GM18498 (cell line): ENCODE data around the gene DHX35.
A peak's percentile ranks its signal among the peaks of the same experiment; 100 is the strongest.

ENCODE experiments used
- ATAC-seq: cut with Tn5 transposase; IDR thresholded peaks from one replicate; pipeline ENCODE4 v1.9.1; 2021; ENCODE audit warnings: mild to moderate bottlenecking, moderate library complexity; ENCODE audit not compliant: unreplicated experiment

Gene DHX35, protein sequence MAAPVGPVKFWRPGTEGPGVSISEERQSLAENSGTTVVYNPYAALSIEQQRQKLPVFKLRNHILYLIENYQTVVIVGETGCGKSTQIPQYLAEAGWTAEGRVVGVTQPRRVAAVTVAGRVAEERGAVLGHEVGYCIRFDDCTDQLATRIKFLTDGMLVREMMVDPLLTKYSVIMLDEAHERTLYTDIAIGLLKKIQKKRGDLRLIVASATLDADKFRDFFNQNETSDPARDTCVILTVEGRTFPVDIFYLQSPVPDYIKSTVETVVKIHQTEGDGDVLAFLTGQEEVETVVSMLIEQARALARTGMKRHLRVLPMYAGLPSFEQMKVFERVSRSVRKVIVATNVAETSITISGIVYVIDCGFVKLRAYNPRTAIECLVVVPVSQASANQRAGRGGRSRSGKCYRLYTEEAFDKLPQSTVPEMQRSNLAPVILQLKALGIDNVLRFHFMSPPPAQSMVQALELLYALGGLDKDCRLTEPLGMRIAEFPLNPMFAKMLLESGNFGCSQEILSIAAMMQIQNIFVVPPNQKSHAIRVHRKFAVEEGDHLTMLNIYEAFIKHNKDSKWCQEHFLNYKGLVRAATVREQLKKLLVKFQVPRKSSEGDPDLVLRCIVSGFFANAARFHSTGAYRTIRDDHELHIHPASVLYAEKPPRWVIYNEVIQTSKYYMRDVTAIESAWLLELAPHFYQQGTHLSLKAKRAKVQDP

DNA sequence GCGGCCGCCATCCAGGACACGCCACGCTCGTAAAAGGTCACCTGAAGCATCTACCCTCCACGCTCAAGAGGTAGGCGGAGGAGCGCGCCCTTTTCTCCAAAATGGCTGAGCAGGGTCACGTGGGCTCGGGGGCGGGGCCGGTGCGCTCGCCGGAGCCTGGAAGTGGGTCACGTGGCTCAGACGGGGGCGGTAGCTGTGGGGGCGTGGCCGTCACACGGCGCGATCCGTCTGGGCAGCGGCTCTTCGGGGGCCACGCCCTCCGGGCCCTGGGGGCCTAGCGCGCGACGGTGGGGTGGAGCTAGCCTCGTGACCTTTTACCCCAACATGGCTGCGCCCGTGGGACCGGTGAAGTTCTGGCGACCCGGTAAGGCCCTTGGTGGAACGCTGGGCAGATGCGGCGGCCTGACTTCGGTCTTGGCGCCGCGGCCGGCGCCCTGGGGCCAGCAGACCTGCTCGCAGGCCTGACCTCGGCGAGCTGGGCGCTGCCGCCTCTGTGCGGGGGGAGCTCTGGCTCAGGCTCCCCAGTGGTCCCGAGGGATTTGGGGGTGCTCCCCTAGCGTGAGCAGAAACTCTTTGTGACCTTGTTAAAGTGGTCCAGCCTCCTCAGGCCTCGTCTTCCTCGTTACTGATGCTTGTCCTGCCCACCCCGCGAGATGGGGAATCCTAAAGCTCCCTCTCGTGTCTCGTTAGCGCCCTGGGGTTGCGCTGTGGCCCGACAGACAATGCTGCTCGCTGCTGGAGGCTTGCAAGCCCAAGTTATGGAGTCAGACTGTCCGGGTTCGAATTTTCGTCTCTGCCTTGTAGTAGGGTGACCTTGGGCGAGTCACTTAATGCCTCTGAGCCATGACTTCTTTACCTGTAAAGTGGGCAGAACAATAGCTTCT lies at the start of gene DHX35:
TSS of gene DHX35 (plus strand) at position 301 of the 884 bp plus-strand sequence. CDS start at position 325, 24 bp downstream.
- ATAC-seq = peak; percentile 97

DNA sequence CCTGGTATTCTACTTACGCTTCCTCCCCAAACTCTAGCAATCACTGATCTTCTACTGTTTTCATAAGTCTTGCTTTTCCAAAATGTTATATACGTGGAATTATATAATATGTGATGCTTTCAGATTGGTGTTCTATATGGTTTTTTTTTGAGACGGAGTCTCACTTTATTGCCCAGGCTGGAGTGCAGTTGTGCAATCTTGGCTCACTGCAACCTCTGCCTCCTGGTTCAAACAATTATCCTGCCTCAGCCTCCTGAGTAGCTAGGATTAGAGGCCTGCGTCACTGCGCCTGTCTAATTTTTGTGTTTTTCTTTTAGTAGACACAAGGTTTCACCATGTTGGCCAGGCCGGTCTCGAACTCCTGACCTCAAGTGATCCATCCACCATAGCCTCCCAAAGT lies 46.8 kb upstream of the DHX35 start:
- ATAC-seq = no peak

DNA sequence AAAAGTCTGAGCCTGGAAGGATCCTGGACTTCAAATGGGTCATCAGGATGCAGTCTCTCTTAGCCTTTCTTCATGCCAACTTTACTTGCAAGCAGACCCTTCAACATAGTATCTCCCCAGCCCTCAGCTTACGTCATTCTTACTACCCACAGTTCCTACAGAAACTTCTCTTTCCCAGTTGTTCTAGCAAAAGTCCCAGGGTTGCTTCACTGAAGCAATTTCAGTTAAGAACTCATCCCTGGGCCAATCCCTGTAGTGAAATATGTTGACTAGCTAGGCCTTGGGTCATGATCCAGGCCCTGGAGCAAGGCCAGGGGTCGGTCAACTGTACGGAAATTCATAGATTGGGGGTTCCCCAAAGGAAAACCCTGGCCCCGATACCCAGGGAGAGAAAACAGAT lies 44.5 kb upstream of the DHX35 start:
- ATAC-seq = no peak

DNA sequence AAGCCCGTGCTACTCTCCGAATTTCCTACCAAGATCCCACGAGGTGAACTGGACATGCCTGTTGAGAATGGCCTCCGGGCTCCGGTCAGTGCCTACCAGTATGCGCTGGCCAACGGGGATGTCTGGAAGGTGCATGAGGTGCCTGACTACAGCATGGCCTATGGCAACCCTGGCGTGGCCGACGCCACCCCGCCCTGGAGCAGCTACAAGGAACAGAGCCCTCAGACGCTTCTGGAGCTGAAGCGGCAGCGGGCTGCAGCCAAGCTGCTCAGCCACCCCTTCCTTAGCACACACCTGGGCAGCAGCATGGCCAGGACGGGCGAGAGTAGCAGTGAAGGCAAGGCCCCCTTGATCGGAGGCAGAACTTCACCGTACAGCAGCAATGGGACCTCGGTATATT lies 44.0 kb upstream of the DHX35 start:
- no peak for ATAC-seq

DNA sequence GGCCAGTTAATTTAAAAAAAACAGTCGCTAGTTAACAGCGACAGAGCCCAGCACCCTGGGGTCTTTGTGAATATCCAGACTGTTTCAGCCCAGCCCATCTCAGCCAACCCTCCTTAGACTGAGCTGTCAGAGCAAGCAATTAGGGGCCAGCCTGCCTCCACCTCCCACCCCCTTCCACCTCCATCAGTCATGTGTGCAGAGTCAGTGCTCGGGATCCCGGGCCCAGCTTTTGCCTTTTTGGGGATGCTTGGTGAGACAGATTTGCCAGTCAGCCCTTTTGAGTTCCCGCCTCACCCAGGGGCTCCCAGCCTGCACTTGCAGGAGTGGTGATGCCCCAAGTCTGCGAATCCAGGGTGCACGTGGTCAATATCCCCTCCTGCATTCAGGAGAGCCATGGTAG lies 42.5 kb upstream of the DHX35 start:
- ATAC-seq = no peak

DNA sequence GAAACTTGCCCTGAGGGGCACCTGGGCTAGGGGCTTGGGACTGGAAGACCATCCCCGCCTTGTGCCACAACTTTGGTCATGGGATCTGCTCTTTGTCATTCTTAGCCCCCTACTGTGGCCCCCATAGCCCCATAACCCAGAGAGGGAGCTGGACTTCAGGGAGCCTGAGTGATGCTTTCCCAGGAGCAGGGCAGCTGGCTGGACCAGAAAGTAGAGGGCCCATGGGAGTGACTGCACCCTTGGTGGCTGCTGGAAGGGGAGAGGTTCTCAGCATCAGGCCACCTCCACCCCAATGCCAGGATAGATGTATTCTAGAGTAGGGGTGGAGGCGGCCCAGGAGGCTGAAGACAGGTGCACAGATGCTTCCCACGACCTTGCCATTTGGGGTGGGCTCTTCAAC lies 41.7 kb upstream of the DHX35 start:
- no peak for ATAC-seq

DNA sequence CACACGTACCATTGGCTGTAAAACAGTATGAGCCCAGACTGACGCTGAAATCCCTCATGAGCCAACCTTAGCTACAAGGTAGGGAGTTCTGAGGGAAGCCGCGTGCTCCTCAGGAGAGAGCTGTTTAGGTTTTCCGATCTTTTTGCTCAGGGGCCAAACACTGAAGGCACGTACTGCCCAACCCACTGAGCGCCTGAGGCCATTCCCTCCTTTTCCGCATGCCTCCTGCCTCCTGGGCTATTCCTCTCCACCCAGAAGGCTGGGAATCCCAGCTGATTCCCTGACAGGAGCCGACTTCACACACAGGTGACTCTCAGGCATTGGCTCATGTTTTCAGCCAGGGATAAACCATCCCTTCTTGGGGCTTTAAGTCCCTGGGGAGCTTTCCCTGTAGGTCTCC lies 41.3 kb upstream of the DHX35 start:
- no peak for ATAC-seq

DNA sequence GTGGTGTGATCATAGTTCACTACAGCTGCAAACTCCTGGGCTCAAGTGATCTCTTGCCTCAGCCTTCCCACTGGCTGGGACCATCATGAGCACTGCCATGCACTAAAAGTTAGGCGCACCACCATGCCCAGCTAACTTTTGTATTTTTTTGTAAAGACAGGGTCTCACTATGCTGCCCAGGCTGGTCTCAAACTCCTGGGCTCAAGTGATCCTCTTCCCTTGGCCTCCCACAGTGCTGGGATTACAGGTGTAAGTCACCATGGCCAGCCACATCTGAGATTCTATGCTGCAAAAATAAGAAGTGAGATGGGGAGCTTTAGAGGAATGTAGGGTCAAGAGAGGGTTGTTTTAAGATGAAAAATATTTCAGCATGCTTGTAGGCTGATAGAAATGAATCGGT lies 37.4 kb upstream of the DHX35 start:
- ATAC-seq = no peak

DNA sequence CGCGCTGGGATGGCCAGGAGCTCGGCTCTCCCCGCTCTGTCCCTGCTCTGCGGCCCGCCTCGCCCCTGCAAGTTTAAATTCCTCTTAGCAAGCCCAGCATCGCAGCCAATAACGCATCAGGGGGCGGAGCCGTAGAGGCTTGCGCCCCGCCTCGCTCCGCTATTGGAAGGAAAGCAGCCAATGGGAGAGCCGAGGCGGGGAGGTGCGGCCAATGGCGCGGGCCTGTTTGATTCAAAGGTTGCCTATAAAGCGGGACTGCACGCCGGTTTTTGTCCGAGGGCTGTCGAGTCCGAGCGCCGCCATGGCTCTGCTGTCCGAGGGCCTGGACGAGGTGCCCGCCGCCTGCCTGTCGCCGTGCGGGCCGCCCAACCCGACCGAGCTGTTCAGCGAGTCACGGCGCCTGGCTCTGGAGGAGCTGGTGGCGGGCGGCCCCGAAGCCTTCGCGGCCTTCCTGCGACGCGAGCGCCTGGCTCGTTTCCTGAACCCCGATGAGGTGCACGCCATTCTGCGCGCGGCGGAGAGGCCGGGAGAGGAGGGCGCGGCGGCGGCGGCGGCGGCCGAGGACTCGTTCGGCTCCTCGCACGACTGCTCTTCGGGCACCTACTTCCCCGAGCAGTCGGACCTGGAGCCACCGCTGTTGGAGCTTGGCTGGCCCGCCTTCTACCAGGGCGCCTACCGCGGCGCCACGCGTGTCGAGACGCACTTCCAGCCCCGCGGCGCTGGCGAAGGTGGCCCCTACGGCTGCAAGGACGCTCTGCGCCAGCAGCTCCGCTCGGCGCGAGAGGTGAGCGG lies 35.8 kb upstream of the DHX35 start, which contains the start of gene FAM83D:
TSS of gene FAM83D (plus strand) at position 276 of the 792 bp plus-strand sequence. CDS start at position 302, 26 bp downstream.
- peak; percentile 95 for ATAC-seq

DNA sequence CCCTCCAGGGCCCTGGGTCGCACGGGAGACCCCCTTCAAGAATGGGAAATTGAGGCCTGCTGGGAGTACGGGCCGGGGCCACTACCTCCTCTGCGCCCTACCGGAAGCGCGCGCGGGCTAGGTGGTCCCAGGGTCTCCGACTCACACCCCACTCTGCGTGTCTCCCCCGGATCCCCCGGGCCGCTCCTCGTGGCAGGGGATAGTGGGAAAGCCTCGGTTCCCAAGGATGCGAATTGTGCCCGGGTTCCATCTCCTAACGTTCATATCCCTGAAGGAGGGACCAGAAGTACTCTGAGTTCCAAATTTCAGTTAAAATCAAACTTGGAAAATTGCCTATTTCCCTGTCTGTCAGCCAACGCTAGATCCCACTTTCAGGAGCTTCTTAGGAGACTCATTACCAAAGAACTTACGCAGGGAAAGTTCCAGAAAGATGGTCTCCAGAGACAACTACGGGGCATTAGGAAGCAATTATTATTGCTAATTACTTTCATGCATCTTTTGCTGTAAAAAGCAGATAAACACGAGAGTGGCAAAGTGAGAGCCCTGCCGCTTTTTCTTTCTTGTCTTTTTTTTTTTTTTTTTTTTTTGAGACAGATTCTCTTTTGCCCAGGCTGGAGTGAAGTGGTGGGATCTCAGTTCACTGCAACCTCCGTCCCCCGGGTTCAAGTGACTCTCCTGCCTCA lies 35.1 kb upstream of the DHX35 start:
- ATAC-seq = peak; percentile 2

DNA sequence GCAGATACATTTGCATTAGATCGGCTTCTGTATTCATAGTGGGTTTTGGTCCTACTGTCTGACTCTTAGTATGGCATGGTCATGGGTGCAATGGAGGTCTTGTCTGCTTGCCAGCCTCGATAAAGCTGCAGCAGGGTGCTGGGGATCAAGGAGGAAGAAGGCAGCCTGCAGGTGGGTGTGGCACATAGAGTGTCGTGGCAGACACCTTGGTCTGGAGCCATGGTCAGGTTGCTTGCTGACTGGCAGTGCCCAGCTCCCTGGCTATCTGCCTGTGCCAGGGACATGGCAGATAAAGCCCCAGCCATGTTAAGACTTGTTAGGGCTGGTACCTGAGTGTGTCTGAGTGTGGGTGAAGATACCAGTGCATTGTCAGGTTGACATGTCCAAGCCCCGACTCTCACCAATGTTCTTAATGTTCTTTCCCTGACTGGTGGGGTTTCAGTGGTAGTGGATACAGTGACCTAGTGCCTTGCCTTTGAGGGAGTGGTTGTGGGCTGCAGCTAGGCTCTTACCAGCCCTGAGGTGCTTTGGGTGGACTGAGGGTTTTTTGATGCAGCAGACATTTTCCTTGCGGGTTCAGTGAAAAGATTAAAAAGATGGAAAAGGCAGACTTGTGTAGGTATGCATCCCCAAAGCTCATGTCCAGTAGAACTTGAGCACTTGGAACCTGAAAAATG lies 34.1 kb upstream of the DHX35 start:
- no peak for ATAC-seq

DNA sequence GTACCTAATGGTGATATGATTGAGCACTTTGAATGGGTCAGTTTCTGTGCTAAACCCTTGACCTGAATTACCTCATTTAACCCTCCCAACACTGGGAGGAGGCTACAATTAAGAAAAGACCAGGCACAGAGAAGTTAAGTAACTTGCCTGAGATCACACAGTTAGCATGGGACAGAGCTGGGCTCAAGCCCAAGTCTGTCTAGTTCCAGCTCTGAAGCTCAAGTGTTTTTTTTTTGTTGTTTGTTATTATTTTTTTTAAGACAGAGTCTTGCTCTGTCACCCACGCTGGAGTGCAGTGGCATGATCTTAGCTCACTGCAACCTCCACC lies 31.9 kb upstream of the DHX35 start:
- no peak for ATAC-seq

DNA sequence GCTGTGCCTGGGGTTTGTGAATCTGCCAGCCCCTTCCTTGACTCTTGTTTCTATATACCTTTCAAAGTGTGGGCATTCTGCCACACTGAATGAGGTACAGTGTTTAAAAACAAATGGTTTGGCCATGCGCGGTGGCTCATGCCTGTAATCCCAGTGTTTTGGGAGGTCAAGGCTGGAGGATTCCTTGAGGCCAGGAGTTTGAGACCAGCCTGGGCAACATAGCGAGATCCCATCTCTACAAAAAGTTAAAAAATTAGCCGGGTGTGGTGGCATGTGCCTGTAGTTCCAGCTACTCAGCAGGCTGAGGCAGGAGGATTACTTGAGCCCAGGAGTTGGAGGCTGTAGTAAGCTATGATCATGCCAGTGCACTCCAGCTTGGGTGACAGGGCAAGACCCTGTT lies 30.2 kb upstream of the DHX35 start:
- no peak for ATAC-seq

DNA sequence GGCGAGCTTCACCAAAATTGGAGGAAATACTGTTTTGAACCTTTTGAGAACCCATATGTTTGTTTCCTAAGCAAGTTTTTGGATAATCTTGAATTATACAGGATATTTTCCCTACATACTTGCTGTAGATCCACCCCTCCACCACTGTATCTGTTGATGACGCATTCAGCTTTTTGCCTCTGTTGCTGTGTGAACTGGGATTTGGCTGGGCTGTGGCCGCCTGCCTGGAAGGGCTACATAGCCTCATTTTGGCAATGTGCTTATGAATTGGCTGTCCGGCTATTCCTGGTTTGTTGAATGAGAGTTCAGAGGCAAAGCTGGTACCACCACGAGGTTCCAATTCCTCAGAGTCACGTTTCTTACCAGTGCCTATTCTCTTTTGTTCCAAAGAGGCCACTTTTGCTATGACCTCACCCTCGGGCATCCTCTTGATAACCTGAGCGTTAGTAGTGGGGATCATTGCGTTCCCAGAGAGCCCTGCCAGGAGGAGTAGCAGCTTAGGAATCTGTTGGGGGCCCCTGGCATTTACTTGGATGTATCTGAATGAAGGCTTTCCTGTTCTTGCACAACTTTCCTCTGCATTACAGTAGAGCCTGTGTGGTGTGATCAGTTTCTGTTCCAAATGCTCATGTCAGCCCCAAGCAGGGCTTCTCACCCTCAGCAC lies 29.6 kb upstream of the DHX35 start:
- ATAC-seq = no peak

DNA sequence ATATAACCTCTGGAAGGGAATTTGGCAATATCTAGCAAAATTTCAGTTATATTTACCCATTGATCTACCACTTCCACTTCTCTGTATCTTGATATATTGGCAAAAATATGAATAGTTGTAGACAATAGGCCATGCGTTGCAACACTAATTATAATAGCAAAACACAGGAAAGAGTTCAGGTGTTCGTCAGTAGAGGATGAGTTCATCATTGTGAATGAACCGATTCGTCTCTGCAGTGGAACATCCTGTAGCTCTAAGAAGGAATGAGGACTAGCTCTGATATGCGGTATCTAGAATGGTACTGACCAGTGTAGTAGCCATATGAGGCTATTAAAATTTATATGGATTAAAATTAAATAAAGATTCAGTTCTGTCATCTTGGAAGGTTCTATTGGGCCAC lies 27.6 kb upstream of the DHX35 start:
- ATAC-seq = no peak

DNA sequence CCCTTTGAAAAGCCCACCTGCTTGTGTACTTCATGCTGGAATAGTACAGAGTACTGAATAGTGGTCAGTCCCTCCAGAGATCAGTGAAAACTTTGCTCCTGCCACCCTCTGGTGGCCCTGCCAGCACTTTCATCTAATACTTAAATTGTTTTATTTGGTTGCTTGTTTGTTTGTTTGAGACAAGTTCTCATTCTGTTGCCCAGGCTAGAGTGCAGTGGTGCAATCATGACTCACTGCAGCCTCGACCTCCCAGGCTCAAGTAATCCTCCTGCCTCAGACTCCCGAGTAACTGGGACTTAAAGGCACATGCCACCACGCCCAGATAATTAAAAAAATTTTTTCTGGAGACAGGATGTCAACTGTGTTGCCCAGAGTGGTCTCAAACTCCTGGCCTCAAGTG lies 26.9 kb upstream of the DHX35 start:
- no peak for ATAC-seq

DNA sequence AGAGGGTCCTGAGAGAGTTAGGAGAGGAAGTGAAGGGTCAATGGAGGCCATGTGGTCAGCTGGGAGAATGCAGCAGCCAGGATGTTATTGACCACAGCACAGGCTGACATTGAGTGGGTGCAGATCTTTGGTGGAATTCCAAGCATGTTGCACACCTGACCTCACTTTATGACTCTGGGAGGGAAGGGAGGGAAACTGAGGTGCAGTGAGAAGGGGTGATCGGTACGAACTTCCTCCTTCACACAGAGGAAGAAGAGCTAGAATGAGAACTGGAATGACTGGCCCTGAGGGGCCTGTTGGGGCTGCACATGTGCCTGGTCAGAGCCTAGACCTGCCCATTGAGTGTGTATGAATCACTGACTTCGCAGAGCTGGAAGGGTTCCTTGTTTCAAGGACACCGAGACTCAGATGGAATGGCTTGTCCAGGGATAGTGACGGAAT lies 26.2 kb upstream of the DHX35 start:
- ATAC-seq = no peak

DNA sequence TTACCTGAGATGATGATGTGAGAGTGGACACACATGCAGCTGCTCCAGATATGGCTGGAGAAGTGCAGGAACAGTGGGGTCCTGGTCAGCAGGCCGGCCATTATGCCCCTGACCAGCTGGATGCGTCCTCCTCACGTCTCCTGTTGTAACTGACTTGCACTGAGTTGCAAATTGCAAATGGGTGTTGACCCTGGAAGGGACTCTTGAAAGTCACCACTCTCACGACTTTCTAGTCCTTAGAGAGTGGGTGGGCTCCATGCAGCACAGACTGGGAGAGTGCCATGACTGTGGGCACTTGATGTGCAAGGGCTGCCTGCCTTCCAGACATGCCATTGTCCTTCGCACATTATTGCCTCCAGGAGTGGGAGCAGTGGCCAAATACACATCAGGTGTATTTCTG lies 25.1 kb upstream of the DHX35 start:
- ATAC-seq = no peak

DNA sequence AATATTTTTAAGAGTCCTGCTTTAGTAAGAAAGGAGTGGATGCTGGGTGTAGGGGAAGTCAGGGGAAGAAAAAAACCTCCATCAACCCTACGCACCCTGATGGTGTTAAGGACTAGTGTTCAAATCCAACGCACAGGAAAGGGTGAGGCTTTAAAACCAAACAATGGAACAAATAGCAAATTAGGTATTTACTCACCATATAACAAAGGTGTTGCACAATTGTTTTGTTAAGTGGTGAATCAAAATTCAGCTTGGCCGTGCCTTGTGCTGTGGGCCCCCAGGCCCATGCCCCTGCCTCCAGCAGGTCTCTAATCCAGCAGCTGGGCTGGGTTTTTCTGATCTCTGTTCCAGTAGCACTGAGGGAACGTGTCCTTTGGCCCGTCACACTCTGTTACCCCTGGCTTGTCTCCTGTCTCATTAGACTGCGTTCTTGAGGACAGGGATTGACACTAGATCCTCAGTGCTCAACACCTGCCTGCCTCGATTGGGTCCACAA lies 24.1 kb upstream of the DHX35 start:
- no peak for ATAC-seq
